ENCODE data around the gene C6orf52.
A peak's percentile ranks its signal among the peaks of the same experiment; 100 is the strongest.
"Not testable (repeated sequence)": the region's sequence is repeated elsewhere in the genome, so short reads cannot be mapped to it uniquely, and the experiment has no call there.

Gene C6orf52

GRCh38 chr6:10721850-10722569, 27.6 kb upstream of the C6orf52 start:
- no peak for TF ChIP-seq CTCF (conservative IDR thresholded peaks at IDR 0.05; ENCODE audit: low read depth, low read length)
- peak overlapping the region; percentile 84 for H3K4me3 ChIP-seq (ENCODE audit: low read length)
- no peak for DNase-seq (ENCODE audit: low read depth)

- not testable (repeated sequence) for DNase-seq (ENCODE audit: low read depth)
- peak overlapping the region; percentile 46 for H3K4me3 ChIP-seq (ENCODE audit: low read length)
These were observed 26.8 kb upstream of the C6orf52 start for GRCh38 chr6:10720960-10721849.

- H3K4me3 ChIP-seq (ENCODE audit: low read length) = peak overlapping the region; percentile 46
- TF ChIP-seq CTCF (conservative IDR thresholded peaks at IDR 0.05; ENCODE audit: low read depth, low read length) = no peak
- DNase-seq (ENCODE audit: low read depth) = no peak
These were observed 26.0 kb upstream of the C6orf52 start for GRCh38 chr6:10720265-10720959.

GRCh38 chr6:10719964-10720264, 25.5 kb upstream of the C6orf52 start:
- no peak for TF ChIP-seq CTCF (conservative IDR thresholded peaks at IDR 0.05; ENCODE audit: low read depth, low read length)
- no peak for DNase-seq (ENCODE audit: low read depth)

GRCh38 chr6:10719296-10719963, 25.0 kb upstream of the C6orf52 start:
- TF ChIP-seq CTCF (conservative IDR thresholded peaks at IDR 0.05; ENCODE audit: low read depth, low read length) = no peak
- DNase-seq (ENCODE audit: low read depth) = no peak

More at GRCh38 chr6:10719964-10720264, 25.5 kb upstream of the C6orf52 start:
- H3K4me3 ChIP-seq (ENCODE audit: low read length) = peak overlapping the region; percentile 46

GRCh38 chr6:10713962-10714361, 19.5 kb upstream of the C6orf52 start:
- no peak overlapping the region for H3K4me3 ChIP-seq (ENCODE audit: low read length)
- no peak for DNase-seq (ENCODE audit: low read depth)
- no peak for TF ChIP-seq CTCF (conservative IDR thresholded peaks at IDR 0.05; ENCODE audit: low read depth, low read length)

More at GRCh38 chr6:10719296-10719963, 25.0 kb upstream of the C6orf52 start:
- H3K4me3 ChIP-seq (ENCODE audit: low read length) = peak overlapping the region; percentile 46

GRCh38 chr6:10696655-10697054, 2.2 kb upstream of the C6orf52 start:
- H3K4me3 ChIP-seq (ENCODE audit: low read length) = no peak overlapping the region
- no peak for TF ChIP-seq CTCF (conservative IDR thresholded peaks at IDR 0.05; ENCODE audit: low read depth, low read length)
- no peak for DNase-seq (ENCODE audit: low read depth)
